ENCODE data around the gene GAPVD1.

GAPVD1 gene

DNA sequence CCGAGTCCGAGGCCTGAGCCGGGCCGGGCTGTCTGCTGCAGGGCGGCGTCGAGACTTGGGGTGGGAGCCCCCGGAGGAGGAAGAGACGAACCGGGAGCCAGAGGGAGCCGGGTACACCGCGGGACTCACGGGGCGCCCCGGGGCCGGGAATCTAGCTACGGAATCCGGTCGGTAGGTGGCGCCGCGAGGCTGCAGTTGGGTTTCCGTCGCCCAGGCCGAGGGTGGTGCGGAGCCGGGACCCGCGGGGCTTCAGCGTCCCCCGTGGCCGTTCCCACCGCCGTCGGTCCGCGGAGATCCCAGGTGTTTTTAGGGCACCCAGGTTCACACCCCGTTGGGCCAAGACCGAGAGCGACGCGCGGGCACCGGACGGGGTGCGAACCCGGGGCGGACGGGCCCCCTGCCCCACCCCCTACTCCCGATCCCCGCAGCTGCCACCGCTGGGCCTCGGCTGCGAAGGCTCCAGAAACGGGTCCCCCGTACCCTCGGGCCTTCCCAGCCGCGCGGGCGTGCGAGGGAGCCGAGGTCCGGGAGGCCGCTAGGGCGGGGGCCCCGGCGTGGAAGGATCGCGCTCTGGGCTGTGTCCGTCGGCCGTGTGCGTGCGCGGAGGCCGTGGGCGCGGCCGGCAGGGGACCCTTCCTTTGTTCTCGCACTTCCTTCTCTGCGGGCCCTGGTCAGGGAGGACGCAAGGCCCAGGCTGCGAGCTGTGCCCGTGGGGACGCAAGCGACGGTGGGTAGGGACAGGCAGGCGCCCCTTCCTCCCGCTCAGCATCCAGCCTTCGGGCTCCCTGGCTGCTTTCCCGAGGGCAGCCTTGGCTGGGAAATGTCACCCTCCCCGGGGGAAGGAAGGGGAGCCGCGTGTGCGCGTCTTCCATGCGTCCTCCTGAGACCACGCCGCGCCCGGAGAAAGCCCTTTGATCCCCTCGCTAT is 146.6 kb downstream of the GAPVD1 start:
- peak; percentile 94 for DNase-seq

DNA sequence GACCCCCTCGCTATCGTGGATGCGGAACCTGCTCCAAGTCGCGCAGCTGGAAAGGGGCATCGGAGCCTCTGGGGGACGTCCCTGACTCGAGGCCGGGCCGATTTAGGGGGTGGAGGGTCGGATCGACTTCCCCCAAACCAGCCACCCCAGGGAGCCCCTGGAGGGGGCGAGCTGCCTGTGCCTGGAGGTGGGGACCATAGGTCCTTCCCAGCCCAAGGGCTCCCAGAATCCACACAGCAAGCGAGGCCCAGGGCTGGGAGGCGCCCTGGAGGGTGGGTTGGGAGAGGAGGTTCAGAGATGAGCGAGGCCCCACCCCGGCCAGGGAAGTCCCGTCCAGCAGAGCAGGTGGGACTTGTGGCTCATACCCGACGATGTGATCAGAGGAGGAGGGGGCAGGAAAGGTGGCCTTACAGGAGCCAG is 147.6 kb downstream of the GAPVD1 start:
- DNase-seq, result peak; percentile 21

DNA sequence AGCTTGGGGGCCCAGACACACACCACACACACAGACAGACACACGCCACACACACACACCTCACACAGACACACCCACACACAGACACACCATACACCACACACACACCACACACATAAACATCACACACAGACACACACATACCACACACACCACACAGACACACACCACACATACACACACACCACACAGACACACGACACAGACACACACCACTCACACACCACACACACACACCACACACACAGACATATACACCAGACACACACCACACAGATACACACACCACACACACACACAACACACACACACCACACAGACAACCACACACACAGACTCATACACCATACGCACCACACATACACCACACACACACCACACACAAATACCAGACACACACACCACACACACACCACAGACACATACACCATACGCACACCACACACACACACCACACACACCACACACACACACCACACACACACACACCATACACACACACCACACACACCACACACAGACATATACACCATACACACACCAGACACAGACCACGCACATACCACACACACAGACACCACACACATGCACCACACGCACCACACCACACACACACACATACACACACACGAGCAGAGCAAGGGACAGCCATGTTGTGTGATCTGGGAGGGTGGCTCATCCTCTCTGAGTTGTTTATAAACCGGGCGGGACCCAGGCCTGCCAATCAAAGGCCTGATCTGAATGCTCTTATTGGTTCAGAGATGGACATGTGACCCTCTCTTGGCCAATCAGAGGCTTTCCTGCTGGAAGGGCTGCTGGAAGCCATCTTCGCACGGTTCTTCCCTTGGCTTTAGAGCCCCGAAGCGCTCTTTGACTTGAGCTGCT is 148.3 kb downstream of the GAPVD1 start:
- peak; percentile 57 for DNase-seq

DNA sequence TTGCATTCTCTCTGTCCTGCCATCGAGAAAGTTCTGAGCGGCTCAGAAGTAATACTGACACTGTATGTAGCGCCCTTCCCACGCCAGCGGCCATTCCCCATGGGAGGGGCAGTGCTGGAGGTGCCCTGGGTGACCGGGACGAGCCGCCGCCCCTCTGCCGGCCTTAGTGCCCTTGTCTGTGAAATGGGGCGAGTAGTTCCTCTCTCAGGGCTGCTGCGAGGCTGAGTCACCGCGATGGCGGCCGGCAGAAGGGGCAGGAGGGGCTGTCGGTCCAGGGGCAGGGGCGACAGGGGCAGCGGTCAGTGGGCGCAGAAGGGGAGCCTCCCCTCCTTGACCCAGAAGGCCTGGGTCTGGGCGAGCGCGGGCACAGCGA is 148.9 kb downstream of the GAPVD1 start:
- DNase-seq, result no peak

DNA sequence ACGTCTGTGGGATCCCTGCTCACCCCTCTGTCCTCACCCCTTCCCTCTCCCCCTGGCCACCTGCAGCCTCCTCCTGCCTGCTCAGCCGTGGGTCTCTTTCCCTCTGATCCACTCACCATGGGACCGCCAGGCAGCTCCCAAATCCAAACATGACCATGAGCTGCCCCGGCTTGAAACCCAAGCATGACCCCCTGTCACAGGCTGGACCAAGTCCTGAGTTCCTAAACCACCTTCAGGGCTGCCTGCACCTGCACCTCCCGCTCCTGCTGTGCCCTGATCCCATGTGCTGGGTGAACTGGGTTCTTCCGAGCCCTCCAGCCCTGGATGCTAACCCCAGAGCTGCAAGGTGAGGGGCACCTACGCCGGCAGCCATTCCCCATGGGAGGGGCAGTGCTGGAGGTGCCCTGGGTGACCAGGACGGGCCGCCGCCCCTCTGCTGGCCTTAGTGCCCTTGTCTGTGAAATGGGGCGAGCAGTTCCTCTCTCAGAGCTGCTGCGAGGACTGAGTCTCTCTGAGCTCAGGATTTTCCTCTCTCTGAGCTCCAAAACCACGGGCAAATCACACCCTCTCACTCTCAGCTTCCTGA is 149.6 kb downstream of the GAPVD1 start:
- DNase-seq, result no peak

DNA sequence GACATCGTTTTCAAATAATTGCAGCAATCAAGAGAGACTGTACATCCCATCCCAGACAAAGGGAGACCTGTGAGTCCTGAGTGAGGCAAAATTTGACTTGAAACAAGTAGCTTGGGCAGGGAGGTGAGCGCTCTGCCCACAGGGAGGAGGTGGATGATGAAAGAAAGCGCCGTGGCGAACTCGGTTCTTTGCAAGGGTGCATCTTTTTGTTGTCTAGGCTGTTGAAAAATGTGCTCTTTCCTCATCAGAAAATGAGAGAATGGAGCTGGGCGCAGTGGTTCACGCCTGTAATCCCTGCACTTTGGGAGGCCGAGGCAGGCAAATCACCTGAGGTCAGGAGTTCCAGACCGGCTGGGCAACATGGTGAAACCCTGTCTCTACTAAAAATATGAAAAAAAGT is 150.5 kb downstream of the GAPVD1 start:
- no peak for DNase-seq

DNA sequence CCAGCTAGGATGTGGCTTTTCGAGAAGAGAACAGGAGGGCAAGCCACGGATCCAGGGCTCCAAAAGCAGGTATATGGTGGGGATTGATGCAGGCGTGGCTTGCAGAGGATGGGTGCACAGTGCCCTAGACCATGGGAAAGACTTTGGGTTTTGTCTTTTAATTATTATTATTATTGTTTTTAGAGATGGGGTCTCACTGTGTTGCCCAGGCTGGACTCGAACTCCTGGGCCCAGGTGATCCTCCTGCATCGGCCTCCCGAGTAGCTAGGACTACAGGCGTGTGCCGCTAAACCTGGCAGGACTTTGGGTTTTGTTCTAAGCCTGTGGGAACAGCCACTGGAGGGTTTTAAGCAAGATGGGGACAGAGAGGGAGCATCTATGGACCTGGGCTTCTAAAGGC is 152.0 kb downstream of the GAPVD1 start:
- no peak for DNase-seq

DNA sequence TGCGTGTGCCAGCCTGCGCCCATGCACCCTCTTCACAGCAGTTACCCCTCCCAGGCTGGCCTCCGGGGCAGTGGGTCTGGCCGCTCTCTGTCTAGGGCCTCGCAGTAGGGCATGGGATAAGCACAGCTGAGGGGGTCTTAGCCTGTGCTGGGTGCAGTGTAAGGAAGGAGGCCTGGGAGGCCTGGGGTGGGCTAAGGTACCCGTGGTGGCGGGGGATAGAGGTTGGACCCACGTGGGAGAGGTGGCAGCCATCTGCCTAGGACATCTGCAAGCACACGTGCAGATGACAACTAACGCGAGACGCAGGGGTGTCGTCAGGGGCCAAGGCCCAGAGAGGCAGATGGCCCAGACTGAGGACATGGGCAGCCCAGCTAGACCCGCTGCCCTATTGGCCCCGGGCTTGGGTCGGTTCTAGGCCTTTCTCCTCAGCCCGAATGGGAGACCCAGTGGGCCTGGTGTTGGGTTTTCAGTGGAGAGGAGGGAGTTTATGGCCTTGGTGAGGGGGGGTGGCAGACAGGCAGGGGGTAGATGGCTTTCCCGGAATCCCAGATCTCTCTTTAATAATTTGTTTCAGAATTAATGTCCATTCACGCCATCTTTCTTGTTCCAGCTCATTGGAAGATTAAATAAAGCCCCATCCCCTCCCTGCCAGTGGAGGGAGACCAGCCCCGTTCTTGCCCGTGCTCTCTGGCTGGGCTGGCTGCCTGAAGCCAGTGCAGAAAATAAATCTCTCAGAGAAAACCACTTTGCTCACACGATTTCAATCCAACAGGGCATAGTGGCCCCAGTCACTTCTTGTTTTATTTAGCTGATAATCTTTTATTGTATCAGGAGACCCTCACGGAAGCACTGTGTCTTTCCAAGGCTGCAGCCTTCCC is 154.2 kb downstream of the GAPVD1 start:
- DNase-seq, result no peak

DNA sequence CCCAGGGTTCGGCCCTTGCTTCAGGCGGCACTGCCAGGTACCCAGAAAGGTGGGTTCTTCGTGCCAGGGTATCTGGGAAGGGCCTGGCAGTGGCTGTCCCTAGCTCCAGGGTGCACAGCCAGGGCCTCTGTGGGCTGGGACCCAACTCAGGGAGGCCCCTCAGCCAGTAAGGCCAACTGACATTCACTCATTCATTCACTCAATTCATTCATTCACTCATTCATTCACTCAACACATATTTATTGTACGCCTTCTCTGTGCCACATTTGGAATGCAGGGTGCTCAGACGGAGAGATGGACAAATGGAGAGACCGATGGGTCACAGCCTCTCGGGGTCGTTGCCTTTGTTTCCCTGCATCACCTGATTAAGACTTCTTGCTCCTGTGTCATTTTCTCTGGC is 154.9 kb downstream of the GAPVD1 start:
- no peak for DNase-seq

All from eye (tissue), 1 donor.